ENCODE data around the gene EPB41L5.
"Not testable (repeated sequence)": the region's sequence is repeated elsewhere in the genome, so short reads cannot be mapped to it uniquely, and the experiment has no call there.

EPB41L5 gene

DNA sequence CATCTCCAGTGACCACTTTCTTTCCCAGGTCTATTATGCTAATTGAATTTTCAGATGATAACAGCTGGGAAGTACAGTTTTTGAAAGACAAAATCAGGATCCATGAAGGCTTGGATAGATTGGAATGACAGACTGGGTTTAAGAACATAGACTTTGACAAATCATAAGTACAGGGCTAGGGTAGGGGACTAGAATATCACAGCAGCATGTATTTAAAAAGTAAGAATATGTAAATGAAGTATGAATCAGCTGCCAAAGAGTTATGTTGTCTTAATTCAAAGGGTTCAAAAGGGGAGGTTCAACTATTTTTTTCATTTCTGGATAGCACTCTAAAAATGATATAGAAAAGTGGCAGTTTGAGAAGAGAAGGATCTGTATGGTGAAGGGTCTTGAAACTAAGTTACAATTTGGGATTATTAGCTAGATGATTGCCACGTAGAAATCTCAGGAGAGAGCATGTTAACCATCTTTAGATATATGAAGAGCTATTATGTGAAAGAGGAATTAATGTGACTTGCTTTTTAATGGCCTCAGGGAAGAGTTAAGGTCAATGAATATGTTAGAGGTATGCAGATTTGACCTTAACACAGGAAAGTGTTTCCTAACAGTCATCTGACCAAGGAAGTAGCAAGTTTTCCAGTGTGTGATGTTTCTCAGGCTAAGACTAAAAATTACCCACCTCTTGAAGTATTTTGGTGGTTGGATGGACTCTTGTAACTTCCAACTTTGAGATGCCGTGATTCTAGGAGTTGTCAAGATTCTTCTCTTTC is 128.6 kb downstream of the EPB41L5 start:
- no peak for DNase-seq (ENCODE audit: low read depth)

DNA sequence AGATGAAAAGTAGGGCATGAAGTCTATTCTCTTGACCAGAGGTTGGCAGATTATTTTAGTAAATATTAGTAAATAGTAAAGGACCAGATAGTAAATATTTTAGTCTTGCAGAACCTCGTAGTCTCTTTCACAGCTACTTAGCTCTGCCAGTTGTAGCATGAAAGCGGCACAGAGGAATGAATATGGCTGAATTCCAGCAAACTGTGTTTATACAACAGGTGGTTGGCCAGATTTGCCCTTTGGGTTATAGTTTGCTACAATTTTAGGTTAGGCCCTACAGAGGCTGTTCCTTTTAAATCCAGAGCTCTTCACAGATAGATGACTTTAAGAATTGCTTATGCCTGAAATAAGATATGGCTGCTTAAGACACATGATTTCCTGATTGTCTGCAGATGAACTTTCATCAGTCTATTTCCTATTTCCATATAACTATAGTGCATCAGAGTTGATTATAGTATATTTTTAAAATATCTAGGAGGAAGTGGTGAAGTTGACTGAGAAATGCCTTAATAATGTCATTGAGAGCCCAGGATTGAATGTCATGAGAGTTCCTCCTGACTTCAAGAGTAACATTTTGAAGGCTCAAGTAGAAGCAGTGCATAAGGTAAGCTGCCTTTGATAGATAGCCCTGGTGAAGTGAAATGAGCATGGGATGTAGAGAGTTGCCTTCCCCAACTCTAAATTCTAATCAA is 129.8 kb downstream of the EPB41L5 start:
- DNase-seq (ENCODE audit: low read depth), result no peak

DNA sequence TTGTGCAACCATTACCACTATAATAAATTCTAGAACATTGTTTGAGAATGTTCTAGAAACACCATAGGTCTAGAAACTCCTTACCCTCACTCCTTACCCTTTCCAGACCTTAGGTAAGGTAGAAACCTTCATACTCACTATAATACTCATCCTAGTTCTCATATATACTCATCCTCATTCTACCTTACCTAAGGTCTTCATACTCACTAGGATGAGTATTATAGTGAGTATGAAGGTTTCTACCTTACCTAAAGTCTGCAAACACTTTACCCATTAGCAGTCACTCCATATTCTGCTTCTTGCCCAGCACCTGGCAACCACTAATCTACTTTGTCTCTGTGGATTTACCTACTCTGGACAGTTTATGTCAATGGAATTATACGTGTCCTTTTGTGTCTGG is 135.4 kb downstream of the EPB41L5 start:
- no peak for DNase-seq (ENCODE audit: low read depth)

DNA sequence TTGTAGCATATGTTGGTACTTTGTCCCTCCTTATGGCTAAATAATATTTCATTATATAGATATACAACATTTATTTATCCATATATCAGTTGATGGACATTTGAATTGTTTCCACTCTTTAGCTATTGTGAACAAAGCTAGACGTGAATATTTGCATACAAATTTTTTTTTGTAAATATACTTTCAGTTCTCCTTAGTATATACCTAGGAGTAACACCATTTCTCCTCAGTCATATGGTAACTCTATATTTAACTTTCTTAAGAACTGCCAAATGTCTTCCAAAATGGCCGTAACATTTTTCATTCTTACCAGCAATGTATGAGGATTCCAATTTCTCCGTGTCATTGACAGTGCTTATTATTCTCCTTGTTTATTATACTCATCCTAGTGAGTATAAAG is 135.8 kb downstream of the EPB41L5 start:
- no peak for DNase-seq (ENCODE audit: low read depth)

DNA sequence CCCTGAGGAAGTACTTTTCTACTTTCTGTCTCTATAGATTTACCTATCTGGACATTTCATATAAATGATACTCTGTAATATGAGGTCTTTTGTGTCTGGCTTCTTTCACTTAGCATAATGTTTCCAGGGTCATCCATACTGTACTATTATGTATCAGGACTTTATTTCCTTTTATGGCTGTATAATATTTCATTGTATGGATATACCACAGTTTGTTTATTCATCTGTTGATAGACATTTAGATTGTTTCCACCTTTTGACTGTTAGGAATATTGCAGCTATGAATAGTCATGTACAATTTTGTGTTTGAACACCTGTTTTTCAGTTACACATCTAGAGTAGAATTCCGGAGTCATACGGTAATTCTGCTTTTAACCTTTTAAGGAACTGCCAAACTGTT is 136.5 kb downstream of the EPB41L5 start:
- DNase-seq (ENCODE audit: low read depth), result no peak

DNA sequence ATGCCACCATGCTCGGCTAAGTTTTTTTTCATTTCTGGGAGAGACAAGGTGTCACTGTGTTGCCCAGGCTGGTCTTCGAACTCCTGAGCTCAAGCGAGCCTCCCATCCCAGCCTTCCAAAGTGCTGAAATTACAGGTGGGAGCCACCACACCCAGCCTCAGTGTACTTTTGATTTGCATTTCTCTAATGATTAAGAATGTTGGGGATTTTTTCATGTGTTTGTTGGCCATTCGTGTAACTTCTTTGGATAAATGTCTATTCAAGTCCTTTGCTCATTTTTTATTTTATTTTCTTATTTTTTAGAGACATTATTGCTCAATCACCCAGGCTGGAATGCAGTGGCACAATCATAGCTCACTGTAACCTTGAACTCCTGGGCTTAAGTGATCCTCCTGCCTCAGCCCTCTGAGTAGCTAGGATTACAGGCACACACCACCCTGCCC is 137.2 kb downstream of the EPB41L5 start:
- DNase-seq (ENCODE audit: low read depth), result peak; percentile 51

DNA sequence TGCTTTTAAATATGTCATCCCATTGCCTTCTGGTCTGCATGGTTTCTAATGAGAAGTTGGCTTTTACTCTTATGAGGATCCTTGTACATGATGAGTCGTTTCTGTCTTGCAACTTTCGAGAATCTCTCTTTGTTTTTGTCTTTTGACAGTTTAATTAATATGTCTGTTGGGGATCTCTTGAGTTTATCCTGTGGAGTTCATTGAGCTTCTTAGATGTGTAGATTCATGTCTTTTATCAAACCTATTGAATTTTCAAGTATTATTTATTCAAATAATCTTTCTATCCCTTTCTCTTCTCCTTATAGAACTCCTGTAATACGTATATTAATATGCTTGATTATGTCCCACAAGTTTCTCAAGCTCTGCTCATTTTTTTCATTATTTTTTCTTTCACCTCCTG is 142.4 kb downstream of the EPB41L5 start:
- DNase-seq (ENCODE audit: low read depth), result no peak

DNA sequence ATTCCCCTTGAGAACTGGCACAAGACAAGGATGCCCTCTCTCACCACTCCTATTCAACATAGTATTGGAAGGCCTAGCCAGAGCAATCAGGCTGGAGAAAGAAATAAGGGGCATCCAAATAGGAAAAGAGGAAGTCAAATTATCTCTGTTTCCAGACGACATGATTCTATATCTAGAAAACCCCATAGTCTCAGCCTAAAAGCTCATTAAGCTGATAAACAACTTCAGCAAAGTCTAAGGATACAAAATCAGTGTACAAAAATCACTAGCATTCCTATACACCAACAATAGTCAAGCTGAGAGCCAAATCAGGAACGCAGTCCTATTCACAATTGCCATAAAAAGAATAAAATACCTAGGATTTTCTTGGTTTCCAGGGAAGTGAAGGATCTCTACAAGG is 145.8 kb downstream of the EPB41L5 start:
- DNase-seq (ENCODE audit: low read depth), result not testable (repeated sequence)

DNA sequence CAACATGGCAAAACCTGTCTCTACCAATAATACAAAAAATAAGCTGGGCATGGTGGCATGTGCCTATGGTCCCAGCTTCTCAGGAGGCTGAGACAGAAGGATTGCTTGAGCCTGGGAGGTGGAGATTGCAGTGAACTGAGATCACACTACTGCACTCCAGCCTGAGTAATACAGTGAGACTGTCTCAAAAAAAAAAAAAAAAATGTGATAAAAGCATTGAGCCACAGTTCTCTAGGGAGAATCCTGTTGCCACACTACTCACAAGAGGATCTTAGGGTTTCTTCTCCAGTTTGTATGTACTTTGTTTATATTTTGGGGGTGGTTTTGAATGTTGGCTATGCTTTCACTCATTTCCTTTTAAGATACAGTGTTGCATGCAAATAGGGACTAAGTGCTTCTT is 148.3 kb downstream of the EPB41L5 start:
- peak; percentile 76 for DNase-seq (ENCODE audit: low read depth)

DNA sequence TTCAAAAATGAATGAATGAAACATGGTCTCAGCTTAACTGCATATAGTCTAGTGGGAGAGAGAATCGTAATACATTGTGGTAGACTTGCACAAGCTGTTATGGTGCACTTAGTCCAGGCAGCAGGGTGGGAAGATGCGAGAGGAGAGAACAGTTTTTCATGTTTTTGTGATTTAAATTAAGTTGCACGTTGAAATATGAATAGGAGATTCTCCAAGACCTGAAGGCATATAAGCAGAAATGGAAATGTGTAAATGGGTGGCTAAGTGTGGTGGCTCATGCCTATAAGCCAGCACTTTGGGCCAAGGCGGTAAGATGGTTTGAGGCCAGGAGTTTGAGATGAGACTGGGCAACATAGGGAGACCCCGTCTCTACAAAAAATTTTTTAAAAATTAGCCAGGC is 149.8 kb downstream of the EPB41L5 start:
- DNase-seq (ENCODE audit: low read depth), result no peak

DNA sequence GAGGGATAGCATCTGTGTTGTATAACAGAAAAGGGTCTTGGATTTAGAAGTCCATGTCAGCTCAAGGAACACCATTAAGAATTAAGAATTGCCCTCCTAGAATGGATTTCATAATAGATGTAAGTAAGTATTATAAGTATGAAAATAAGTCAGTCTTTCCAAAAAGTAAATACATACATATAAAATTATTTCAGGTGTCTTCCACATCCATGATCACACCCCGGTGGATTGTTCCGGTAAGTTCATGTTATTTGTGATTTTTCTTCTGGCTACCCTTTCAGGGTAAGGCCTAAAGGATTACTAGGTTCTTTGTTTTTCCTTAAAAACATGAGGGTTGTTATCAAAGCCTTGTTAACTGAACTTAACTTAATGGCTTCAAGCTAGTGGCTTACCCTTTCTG is 154.4 kb downstream of the EPB41L5 start:
- no peak for DNase-seq (ENCODE audit: low read depth)

DNA sequence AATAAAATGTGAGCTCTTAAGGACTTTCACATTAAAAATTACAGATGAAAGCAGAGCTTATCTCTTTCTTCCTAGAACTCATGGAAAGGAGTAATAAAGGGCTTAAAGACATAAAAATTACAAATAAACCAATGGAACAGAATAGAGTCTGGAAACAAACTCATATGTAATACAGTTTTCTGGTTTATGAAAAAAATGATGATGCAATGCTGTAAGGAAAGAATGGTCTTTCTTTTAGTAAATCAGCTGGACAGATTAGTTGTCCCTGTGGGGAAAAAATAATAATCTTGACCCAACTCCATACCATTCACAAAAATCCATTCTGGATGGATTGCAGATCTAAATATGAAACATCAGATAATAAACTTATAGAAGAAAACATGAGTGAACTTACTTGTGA is 156.1 kb downstream of the EPB41L5 start:
- DNase-seq (ENCODE audit: low read depth), result no peak

DNA sequence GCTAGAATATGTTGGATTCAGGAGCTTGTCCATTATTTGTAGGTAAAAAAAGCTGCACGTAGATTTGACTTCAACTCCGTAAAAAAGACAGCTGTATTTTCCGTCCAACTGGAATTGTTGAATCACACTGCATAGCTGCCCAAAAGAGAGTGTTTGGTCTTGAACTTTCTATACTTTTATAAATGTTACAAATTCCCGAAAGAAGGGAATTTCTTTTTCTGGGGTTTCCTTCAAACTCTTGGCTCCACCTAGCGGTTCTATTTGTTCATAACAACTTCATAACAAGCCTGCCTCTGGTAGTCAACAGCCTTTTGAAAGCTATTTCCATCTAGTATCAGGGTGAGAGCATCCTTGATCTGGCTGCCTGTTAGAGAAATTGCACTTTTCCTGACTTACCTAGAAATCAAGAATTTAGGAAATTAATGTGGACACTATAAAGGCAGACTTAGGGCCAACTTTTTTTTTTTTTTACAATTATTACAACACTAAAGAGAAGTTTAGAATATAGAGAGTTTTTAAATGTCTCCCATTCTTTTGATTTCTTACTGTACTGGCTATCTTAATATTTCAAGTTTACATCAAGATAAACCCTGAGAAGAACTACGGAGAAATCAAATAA is 162.2 kb downstream of the EPB41L5 start:
- peak; percentile 66 for DNase-seq (ENCODE audit: low read depth)

DNA sequence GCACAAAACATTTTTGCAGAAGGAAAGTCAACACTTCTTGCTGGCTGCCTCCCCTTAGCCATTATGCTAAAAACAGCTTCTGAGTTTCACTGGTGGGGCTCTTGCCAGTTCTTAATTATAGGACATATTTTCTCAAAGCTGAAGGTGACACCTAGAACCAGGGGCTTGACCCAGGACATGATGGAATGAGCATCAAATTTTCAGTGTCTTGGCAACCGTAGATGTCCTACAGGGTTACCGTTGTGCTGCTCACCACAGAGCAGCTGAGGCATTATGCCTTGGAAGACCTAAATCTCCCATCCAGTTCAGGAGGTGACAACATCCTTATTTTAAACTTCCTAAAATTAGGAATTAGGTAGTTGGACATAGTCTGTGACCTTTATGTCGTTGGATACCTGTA is 163.6 kb downstream of the EPB41L5 start:
- no peak for DNase-seq (ENCODE audit: low read depth)

DNA sequence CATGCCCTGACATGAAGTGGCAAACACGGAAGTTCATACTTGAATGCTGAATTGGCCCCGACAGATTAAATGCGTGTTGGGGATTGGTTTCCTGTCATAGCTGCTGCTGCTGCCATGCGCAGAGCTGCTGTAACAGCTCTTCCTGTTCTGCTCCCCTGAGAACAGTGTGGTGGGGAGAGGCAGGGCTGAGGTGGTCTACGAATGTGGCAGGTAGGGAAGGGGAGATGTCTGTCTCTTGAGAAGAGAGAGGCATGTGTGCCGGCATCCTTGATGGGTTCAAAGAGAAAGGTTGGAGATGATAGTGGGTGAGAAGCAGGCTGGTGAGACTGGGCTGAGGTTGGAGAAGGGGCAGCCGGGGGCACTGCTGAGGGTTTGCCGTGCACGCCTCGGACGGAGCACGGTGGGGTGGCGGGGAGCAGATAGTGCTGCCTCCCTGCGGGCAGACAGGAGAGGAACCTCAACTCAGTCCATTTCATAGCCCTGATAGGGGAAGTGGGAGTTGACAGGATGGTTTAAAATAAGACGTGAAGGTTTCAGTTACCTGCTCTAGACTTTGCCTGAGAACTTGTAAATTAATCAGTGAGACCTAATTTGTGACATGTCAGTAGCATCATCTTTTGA is 164.2 kb downstream of the EPB41L5 start:
- DNase-seq (ENCODE audit: low read depth), result no peak

DNA sequence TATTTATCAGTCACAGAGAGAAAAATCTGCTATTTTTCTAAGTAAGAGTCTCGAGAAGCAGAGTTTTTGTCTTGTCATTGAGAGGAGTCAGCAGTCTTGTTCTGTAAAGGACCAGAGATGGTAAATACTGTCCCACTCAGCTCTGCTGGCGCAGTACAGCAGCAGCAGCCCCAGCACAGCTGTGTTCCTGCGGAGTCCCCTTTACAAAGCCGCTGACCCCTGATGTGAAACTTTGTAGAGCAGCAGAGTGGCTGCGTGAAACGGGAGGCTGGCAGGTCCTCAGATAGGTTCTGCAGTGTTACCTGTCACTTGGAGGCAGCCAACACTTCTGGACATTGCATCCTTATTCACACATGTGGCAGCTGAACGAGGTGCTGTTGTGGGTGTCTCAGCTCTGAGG is 165.1 kb downstream of the EPB41L5 start:
- DNase-seq (ENCODE audit: low read depth), result no peak

DNA sequence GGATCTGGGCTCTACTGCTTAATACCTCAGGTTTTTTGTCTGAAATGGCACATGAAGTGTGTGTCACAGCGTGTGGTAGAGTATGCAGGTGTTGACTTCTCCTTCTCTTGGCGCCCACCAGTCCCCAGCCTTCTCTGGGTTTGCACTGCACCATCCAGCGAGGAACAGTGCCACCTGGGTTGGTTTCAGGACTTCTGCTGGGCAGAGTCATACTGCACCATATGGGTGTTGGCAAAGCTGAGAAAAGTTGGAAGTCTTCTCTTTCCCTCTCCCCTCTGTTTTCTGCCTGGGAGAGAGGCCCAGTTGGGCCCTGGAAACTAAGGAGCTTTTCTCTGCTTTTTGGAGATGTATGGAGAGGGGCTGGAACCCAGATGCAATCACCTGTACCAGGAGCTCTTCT is 166.5 kb downstream of the EPB41L5 start:
- DNase-seq (ENCODE audit: low read depth), result no peak

DNA sequence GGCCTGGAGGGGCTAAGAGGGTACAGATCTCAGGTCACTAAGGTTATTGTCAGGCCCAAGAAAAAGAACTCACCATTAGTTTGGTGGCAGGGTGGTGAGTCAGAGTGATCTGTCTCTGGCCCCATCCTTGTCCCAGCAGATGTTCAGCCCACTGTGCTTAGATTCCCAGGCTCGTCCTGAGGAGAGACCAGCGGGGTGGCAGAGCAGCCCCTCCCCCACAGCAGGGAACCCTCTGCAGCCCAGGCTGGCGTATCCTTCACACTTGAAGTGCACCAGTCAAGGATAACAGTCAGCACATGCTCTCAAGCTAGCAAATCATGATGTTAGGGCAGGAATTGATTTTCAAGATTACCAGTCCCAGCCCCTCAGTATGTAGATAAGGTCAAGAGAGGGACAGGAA is 167.2 kb downstream of the EPB41L5 start:
- no peak for DNase-seq (ENCODE audit: low read depth)

DNA sequence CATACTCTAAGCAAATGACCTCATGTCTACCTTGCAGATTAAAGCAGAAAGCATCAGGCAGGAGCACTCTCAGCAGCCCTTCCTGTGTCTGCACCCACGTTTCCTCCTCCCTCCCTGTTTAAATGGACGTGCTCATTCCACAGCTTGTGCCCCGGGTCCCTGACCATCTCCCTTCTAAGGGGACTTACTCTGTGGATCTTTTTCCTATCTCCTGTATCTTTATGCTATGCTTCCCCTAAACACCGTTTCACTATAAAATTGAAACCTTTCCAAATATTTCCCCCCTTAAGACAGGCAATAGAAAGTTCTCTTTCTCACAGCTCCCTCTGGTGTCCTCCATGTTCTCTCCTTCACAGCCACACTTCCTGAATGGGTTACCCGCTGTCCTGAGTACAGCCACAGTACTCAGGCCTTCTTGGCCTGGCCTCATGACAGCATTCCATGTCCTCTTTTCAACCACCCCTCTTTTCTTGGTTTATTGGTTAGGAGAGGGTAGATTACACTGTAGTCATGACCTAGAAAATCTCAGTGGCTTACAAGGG is 169.2 kb downstream of the EPB41L5 start:
- DNase-seq (ENCODE audit: low read depth), result no peak

DNA sequence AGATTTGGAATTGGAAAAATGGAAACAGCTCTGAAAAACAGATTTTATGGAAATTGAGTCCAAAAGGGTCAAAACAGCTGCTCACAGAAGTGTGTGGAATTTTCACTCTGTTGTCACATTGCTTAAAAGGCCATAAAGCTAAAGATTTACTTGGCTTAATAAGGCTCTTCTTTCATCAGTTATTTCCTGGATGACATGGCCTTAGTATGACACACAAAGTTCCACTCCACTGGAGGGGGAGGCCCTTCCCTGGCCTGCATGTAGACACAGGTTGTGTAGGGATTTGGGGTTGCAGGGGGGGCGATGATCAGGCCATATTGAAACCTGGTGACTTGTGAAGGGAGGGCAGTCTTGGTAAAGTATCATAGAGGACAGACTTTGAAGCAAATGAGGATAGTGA is 176.3 kb downstream of the EPB41L5 start:
- no peak for DNase-seq (ENCODE audit: low read depth)

DNA sequence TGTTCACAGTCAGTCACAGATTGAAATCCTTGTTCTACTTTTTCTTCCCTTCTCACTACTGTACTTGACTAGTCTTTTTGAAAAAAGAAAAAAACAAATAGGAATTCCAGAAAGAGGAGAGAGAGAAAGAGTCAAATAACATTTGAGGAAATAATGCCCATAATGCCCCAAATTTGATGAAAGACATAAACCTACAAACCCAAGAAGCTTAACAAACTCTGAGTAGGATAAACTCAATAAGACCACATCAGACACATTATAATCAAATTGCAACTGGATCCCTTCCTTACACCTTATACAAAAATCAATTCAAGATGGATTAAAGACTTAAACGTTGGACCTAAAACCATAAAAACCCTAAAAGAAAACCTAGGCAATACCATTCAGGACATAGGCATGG is 179.4 kb downstream of the EPB41L5 start:
- DNase-seq (ENCODE audit: low read depth), result no peak

DNA sequence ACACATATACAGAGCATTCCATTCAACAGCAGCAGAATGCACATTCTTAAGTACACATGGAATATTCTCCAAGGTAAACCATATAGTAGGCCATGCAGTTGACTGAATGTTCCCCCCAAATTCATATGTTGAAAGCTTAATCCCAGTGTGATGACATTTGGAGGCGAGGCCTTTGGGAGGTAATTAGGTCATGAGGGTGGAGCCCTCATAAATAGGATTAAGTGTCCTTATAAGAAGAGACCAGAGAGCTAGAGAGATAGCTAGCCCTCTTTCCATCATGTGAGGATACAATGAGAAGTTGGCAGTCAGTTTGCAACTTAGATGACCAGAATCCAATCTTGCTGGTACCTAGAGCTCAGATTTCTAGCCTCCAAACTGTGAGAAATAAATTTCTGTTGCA is 182.7 kb downstream of the EPB41L5 start:
- peak; percentile 64 for DNase-seq (ENCODE audit: low read depth)
